T-helper 17 cell (primary cell): ENCODE results near the gene VPS52. TPM values are rescaled to one million over a fixed set of nuclear protein-coding genes. Genes with fewer than 3 reads are reported as not detected.

Source experiments
- ATAC-seq: fragments of 150-1000 bp; cut with Tn5 transposase; 2 replicates; pipeline ENCODE4 v1.10.0; 2021; ENCODE audit warnings: mild to moderate bottlenecking, moderate library complexity
- DNase-seq, 3 donors: peaks; one replicate each; pipeline versions ENCODE4 v3.0.0 to v3.0.0-alpha.2; 2020 to 2021
- H3K9me3 ChIP-seq: one replicate; pipeline ENCODE4 v1.7.0; 2013; ENCODE audit warnings: low read length, mild to moderate bottlenecking; ENCODE audit not compliant: control insufficient read depth, poor library complexity, severe bottlenecking
- H3K27ac Mint-ChIP-seq: one replicate; pipeline ENCODE4 v1.8.0; 2022; ENCODE audit warnings: mild to moderate bottlenecking, moderate library complexity, mixed read lengths
- H3K27me3 Mint-ChIP-seq: one replicate; pipeline ENCODE4 v1.8.0; 2022; ENCODE audit warnings: mixed read lengths
- H3K36me3 Mint-ChIP-seq: one replicate; pipeline ENCODE4 v1.8.0; 2022; ENCODE audit warnings: low read depth, mixed read lengths
- H3K4me1 Mint-ChIP-seq: one replicate; pipeline ENCODE4 v1.8.0; 2022; ENCODE audit warnings: mild to moderate bottlenecking, mixed read lengths
- H3K4me3 Mint-ChIP-seq: one replicate; pipeline ENCODE4 v1.8.0; 2022; ENCODE audit warnings: mild to moderate bottlenecking, moderate library complexity, mixed read lengths
- total RNA-seq, 4 donors: library from RNA in 2 of 4; stranded (reverse) in 2 of 4; gene quantifications; one replicate each; pipeline ENCODE4 v1.2.3 and lab custom pipeline; 2022 to 2026

VPS52 gene
- total RNA-seq, 2 donors from 2014 or later = 66.5 to 68.3 TPM

DNA sequence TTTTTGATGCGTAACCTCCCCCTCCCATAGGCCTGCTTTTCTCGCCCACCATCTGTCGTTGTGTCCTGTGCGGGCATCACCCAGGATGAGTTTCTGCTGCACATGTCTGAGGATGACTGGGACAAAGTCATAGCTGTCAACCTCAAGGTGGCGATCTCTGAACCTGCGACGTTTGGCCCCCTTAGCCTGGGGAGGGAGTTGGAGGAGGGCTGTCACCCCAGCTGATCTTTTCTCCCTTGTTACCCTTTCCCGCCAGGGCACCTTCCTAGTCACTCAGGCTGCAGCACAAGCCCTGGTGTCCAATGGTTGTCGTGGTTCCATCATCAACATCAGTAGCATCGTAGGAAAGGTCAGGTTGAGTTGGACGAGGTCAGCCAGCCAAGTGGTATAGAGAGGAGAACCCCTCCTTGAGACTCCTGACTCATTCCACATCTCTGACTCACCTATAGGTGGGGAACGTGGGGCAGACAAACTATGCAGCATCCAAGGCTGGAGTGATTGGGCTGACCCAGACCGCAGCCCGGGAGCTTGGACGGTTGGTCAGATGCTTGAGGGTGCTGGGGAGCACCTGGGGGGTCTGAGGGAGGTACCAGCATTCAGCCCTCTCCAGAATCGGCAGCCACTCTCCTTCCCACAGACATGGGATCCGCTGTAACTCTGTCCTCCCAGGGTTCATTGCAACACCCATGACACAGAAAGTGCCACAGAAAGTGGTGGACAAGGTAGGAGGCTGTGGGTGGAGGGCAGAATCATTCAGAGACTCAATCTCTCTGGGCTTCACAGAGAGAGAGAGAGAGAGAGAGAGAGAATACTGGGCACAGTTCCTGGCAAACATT, 66.3 kb downstream of the VPS52 start:
- H3K27me3 Mint-ChIP-seq = no peaks in the 10 kb centered on the region
- peaks cover 9% of the 10 kb centered on the region for H3K36me3 Mint-ChIP-seq
- peaks cover 61% of the 10 kb centered on the region for H3K4me1 Mint-ChIP-seq
- H3K9me3 ChIP-seq = no peaks in the 10 kb centered on the region
- ATAC-seq (no peak), DNase-seq (no peak)
- H3K27ac Mint-ChIP-seq = peak overlapping the region; percentile 77
- H3K4me3 Mint-ChIP-seq = peak overlapping the region; percentile 93

DNA sequence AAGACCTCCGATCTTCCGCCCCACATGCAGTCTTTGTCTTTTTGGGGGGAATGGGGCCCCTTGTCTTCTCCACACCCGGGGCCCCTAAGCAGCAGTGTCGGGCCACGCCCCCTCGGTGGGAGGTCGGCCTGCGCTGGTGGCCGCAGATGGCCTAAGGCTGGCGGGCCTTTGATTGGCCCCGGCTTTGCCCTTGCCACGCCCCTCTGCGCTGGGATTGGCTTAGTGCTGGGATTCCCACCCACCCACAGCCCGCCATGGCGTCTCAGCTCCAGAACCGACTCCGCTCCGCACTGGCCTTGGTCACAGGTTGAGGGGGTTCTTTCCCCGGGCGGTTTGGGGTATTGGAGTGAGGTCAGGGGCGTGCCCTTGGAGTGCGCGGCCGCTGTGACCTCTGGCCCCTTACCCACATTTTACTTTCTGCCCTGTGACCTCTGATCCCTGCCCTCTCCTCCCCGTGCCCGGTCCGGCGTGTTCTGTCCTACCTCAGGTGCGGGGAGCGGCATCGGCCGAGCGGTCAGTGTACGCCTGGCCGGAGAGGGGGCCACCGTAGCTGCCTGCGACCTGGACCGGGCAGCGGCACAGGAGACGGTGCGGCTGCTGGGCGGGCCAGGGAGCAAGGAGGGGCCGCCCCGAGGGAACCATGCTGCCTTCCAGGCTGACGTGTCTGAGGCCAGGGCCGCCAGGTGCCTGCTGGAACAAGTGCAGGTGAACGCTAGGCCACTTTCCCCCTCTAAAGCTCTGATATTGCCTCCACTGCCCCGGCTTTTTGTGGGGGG, 67.1 kb downstream of the VPS52 start, which contains the start of gene HSD17B8:
Gene HSD17B8, plus strand, starts transcription at position 241 of the 776 bp plus-strand sequence. Its CDS starts 14 bp downstream, at position 255.
- Mint-ChIP-seq H3K4me1 (peaks cover 59% of the 10 kb centered on the region), H3K27me3 (no peaks in the 10 kb centered on the region), H3K27ac (peak within 1 kb of the TSS; percentile 79), H3K36me3 (peaks cover 9% of the 10 kb centered on the region), H3K4me3 (peak within 1 kb of the TSS; percentile 93)
- H3K9me3 ChIP-seq = no peaks in the 10 kb centered on the region
- DNase-seq = peak; percentile 78 to 88 (median 88)
- peak; percentile 68 for ATAC-seq

GRCh38 chr6:33204165-33204414, 67.6 kb downstream of the VPS52 start:
- no peak for ATAC-seq
- H3K4me3 Mint-ChIP-seq = peak overlapping the region; percentile 93
- no peaks in the 10 kb centered on the region for H3K9me3 ChIP-seq
- peak overlapping the region; percentile 79 for H3K27ac Mint-ChIP-seq
- DNase-seq = no peak
- H3K27me3 Mint-ChIP-seq = no peaks in the 10 kb centered on the region
- peaks cover 59% of the 10 kb centered on the region for H3K4me1 Mint-ChIP-seq
- peaks cover 9% of the 10 kb centered on the region for H3K36me3 Mint-ChIP-seq

DNA sequence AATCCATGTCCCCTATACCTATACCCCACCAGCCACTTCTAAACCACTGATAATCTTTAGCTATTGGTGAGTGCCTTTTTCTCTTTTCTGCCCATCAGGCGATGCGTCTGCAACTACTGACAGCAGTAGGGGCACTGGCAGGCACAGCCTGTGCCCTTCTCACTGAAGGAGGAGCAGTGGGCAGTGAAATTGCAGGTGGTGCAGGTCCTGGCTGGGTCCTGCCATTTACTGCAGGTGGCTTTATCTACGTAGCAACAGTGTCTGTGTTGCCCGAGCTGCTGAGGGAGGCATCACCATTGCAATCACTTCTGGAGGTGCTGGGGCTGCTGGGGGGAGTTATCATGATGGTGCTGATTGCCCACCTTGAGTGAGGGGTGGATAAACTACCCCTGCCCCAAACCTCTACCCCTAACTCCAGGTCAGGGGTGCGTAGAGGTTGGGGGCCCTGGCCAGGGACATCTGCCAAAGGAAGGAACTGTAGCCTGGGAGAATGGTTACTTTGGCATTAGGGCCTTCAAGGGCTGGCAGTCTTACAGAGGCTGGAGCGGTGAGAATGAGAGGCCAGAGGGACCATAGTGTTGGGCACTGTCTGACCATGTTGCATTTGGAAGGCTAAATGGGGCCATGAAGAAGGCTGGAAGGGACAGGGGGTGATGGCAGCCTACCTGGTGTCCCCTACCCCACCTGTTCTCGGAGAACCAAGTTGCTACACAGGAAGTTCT, 68.1 kb downstream of the VPS52 start:
- H3K9me3 ChIP-seq = no peaks in the 10 kb centered on the region
- ATAC-seq = no peak
- Mint-ChIP-seq H3K27ac (peak overlapping the region; percentile 79), H3K4me1 (peaks cover 59% of the 10 kb centered on the region), H3K36me3 (peaks cover 6% of the 10 kb centered on the region), H3K27me3 (no peaks in the 10 kb centered on the region), H3K4me3 (peak overlapping the region; percentile 93)
- DNase-seq = no peak

- peaks cover 65% of the 10 kb centered on the region for H3K4me1 Mint-ChIP-seq
- H3K36me3 Mint-ChIP-seq = peaks cover 6% of the 10 kb centered on the region
These were observed 68.9 kb downstream of the VPS52 start for GRCh38 chr6:33202799-33203198.

DNA sequence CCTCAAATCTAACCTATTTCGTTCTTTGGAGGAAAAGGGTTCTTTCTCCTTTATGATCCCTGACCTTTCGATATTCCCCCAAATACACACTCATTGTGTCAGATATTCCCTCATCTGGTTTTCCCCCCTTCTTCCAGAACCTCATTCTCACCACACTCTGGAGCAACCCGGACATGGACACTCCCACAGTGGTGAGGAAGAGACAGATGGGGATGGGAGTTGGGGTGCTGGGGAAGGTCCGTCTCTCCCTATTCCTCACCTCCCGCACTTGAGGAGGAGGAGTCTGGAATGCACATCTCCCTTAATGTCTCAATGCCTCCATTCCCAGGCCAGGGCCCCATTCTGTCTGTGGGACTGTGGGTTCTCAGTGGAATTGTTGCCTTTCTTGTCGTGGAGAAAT, 69.7 kb downstream of the VPS52 start:
- H3K4me1 Mint-ChIP-seq = peaks cover 69% of the 10 kb centered on the region
- ATAC-seq = no peak

More at GRCh38 chr6:33202799-33203198, 68.9 kb downstream of the VPS52 start:
- H3K9me3 ChIP-seq = no peaks in the 10 kb centered on the region
- H3K27ac Mint-ChIP-seq = peak overlapping the region; percentile 27
- no peak for ATAC-seq
- no peak for DNase-seq
- no peaks in the 10 kb centered on the region for H3K27me3 Mint-ChIP-seq
- H3K4me3 Mint-ChIP-seq = peak overlapping the region; percentile 99

GRCh38 chr6:33201147-33201545, 70.5 kb downstream of the VPS52 start:
- no peak for ATAC-seq
- Mint-ChIP-seq H3K27me3 (no peaks in the 10 kb centered on the region), H3K27ac (peak overlapping the region; percentile 99), H3K36me3 (peaks cover 8% of the 10 kb centered on the region), H3K4me1 (peaks cover 70% of the 10 kb centered on the region), H3K4me3 (peak overlapping the region; percentile 99)
- DNase-seq = no peak
- no peaks in the 10 kb centered on the region for H3K9me3 ChIP-seq

More for the DNA sequence above, 69.7 kb downstream of the VPS52 start:
- no peaks in the 10 kb centered on the region for H3K27me3 Mint-ChIP-seq
- peak overlapping the region; percentile 99 for H3K4me3 Mint-ChIP-seq
- H3K27ac Mint-ChIP-seq = peak overlapping the region; percentile 99
- peaks cover 6% of the 10 kb centered on the region for H3K36me3 Mint-ChIP-seq
- no peak for DNase-seq
- H3K9me3 ChIP-seq = no peaks in the 10 kb centered on the region

Other genes with a start within 250 kb of the VPS52 start
- gene HLA-DPA1, start 198.2 kb downstream of the VPS52 start, total RNA-seq = 10 to 100 TPM; 62.0 to 71.2 TPM
- 10 to 100 TPM; 67.7 to 77.4 TPM for gene HLA-DPB1, start 195.9 kb downstream of the VPS52 start, total RNA-seq
- under 1 TPM; 0.52 to 0.89 TPM for gene COL11A2, start 79.4 kb downstream of the VPS52 start, total RNA-seq
- 10 to 100 TPM; 51.0 to 64.4 TPM for gene RXRB, start 71.2 kb downstream of the VPS52 start, total RNA-seq
- 10 to 100 TPM; 22.4 to 25.8 TPM for gene SLC39A7, start 71.0 kb downstream of the VPS52 start, total RNA-seq
- 10 to 100 TPM in 1 of 2 donors, 1 to 10 TPM in 1; 7.6 to 11.9 TPM for gene HSD17B8, start 67.2 kb downstream of the VPS52 start, total RNA-seq
- gene RING1, start 63.4 kb downstream of the VPS52 start, total RNA-seq = 10 to 100 TPM; 27.9 to 28.2 TPM
- 1,000 to 10,000 TPM; 4,373 to 4,641 TPM for gene RPS18, start 199 bp upstream of the VPS52 start, total RNA-seq
- gene B3GALT4, start 5.2 kb upstream of the VPS52 start, total RNA-seq = 10 to 100 TPM; 10.1 to 13.0 TPM
- 10 to 100 TPM; 32.1 to 38.6 TPM for gene WDR46, start 17.4 kb upstream of the VPS52 start, total RNA-seq
- gene PFDN6, start 17.7 kb upstream of the VPS52 start, total RNA-seq = 10 to 100 TPM; 16.5 to 25.7 TPM
- 10 to 100 TPM; 42.1 to 56.2 TPM for gene RGL2, start 27.1 kb upstream of the VPS52 start, total RNA-seq
- 100 to 1,000 TPM; 269 to 344 TPM for gene TAPBP, start 42.2 kb upstream of the VPS52 start, total RNA-seq
- 10 to 100 TPM; 17.1 to 20.2 TPM for gene ZBTB22, start 45.9 kb upstream of the VPS52 start, total RNA-seq
- gene DAXX, start 51.1 kb upstream of the VPS52 start, total RNA-seq = 10 to 100 TPM; 34.5 to 49.0 TPM
- 1 to 10 TPM; 1.3 to 3.7 TPM for gene KIFC1, start 119.9 kb upstream of the VPS52 start, total RNA-seq
- 100 to 1,000 TPM; 448 to 472 TPM for gene PHF1, start 139.1 kb upstream of the VPS52 start, total RNA-seq
- gene CUTA, start 146.2 kb upstream of the VPS52 start, total RNA-seq = 100 to 1,000 TPM; 195 to 196 TPM
- 10 to 100 TPM; 82.3 to 83.9 TPM for gene SYNGAP1, start 148.2 kb upstream of the VPS52 start, total RNA-seq
- 1 to 10 TPM; 3.9 to 4.4 TPM for gene ZBTB9, start 182.7 kb upstream of the VPS52 start, total RNA-seq